Measurements from ENCODE around the gene DNMT3A. TPM values are rescaled to one million over a fixed set of nuclear protein-coding genes. Genes with fewer than 3 reads are reported as not detected.
A peak's percentile ranks its signal among the peaks of the same experiment; 100 is the strongest.

The DNMT3A gene
- polyA plus RNA-seq, 2 donors: 5.0 to 7.3 TPM

- Histone ChIP-seq H3K27me3 (ENCODE audit: control insufficient read depth in 1 of 2, insufficient read depth in 2 of 2, low read length in 2 of 2) (no peaks in the 10 kb centered on the region), H3K36me3 (ENCODE audit: control insufficient read depth in 2 of 2, insufficient read depth in 2 of 2, low read length in 1 of 2) (no peaks in the 10 kb centered on the region), H3K27ac (ENCODE audit: low read depth in 2 of 2, low read length in 1 of 2) (peak overlapping the region in 1 of 2 donors; percentile 33), H3K4me3 (ENCODE audit: low read depth in 1 of 2, low read length in 2 of 2) (no peak overlapping the region), H3K4me1 (ENCODE audit: control insufficient read depth in 2 of 2, insufficient read depth in 2 of 2, low read length in 1 of 2) (peaks cover 0 to 16% of the 10 kb centered on the region in 2 donors), H3K9me3 (ENCODE audit: control insufficient read depth in 2 of 2, insufficient read depth in 1 of 2, low read depth in 1 of 2, low read length in 1 of 2) (no peaks in the 10 kb centered on the region)
- 54 to 60% methylated on average over 20 of the region's 20 CpGs for whole genome bisulfite sequencing, 2 donors
Observed at GRCh38 chr2:25373269-25373981, 31.7 kb upstream of the DNMT3A start.

GRCh38 chr2:25372405-25373268, 30.9 kb upstream of the DNMT3A start:
- Histone ChIP-seq H3K9me3 (ENCODE audit: control insufficient read depth in 2 of 2, insufficient read depth in 1 of 2, low read depth in 1 of 2, low read length in 1 of 2) (no peaks in the 10 kb centered on the region), H3K27ac (ENCODE audit: low read depth in 2 of 2, low read length in 1 of 2) (peak overlapping the region; percentile 1 to 33), H3K4me1 (ENCODE audit: control insufficient read depth in 2 of 2, insufficient read depth in 2 of 2, low read length in 1 of 2) (peaks cover 0 to 16% of the 10 kb centered on the region in 2 donors), H3K4me3 (ENCODE audit: low read depth in 1 of 2, low read length in 2 of 2) (no peak overlapping the region), H3K36me3 (ENCODE audit: control insufficient read depth in 2 of 2, insufficient read depth in 2 of 2, low read length in 1 of 2) (no peaks in the 10 kb centered on the region), H3K27me3 (ENCODE audit: control insufficient read depth in 1 of 2, insufficient read depth in 2 of 2, low read length in 2 of 2) (no peaks in the 10 kb centered on the region)
- WGBS, 2 donors: 61 to 72% methylated on average over 25 of the region's 25 CpGs

GRCh38 chr2:25371253-25372241, 29.8 kb upstream of the DNMT3A start:
- Histone ChIP-seq H3K9me3 (ENCODE audit: control insufficient read depth in 2 of 2, insufficient read depth in 1 of 2, low read depth in 1 of 2, low read length in 1 of 2) (no peaks in the 10 kb centered on the region), H3K4me1 (ENCODE audit: control insufficient read depth in 2 of 2, insufficient read depth in 2 of 2, low read length in 1 of 2) (peaks cover 0 to 7% of the 10 kb centered on the region in 2 donors), H3K4me3 (ENCODE audit: low read depth in 1 of 2, low read length in 2 of 2) (no peak overlapping the region), H3K27ac (ENCODE audit: low read depth in 2 of 2, low read length in 1 of 2) (no peak overlapping the region), H3K36me3 (ENCODE audit: control insufficient read depth in 2 of 2, insufficient read depth in 2 of 2, low read length in 1 of 2) (no peaks in the 10 kb centered on the region), H3K27me3 (ENCODE audit: control insufficient read depth in 1 of 2, insufficient read depth in 2 of 2, low read length in 2 of 2) (no peaks in the 10 kb centered on the region)
- 87 to 92% methylated on average over 27 of the region's 27 CpGs for WGBS, 2 donors

- H3K27ac ChIP-seq (ENCODE audit: low read depth in 2 of 2, low read length in 1 of 2): no peak overlapping the region
- H3K9me3 ChIP-seq (ENCODE audit: control insufficient read depth in 2 of 2, insufficient read depth in 1 of 2, low read depth in 1 of 2, low read length in 1 of 2): no peaks in the 10 kb centered on the region
- 76 to 86% methylated on average over 5 of the region's 5 CpGs for WGBS, 2 donors
Observed at GRCh38 chr2:25369876-25370275, 28.2 kb upstream of the DNMT3A start.

GRCh38 chr2:25369439-25369838, 27.7 kb upstream of the DNMT3A start:
- no peaks in the 10 kb centered on the region for H3K36me3 ChIP-seq (ENCODE audit: control insufficient read depth in 2 of 2, insufficient read depth in 2 of 2, low read length in 1 of 2)
- H3K9me3 ChIP-seq (ENCODE audit: control insufficient read depth in 2 of 2, insufficient read depth in 1 of 2, low read depth in 1 of 2, low read length in 1 of 2): no peaks in the 10 kb centered on the region
- no peak overlapping the region for H3K27ac ChIP-seq (ENCODE audit: low read depth in 2 of 2, low read length in 1 of 2)
- H3K4me3 ChIP-seq (ENCODE audit: low read depth in 1 of 2, low read length in 2 of 2): no peak overlapping the region
- H3K4me1 ChIP-seq (ENCODE audit: control insufficient read depth in 2 of 2, insufficient read depth in 2 of 2, low read length in 1 of 2): peaks cover 3 to 9% of the 10 kb centered on the region in 2 donors
- H3K27me3 ChIP-seq (ENCODE audit: control insufficient read depth in 1 of 2, insufficient read depth in 2 of 2, low read length in 2 of 2): no peaks in the 10 kb centered on the region
- 71 to 76% methylated on average over 4 of the region's 4 CpGs for WGBS, 2 donors

More at GRCh38 chr2:25369876-25370275, 28.2 kb upstream of the DNMT3A start:
- Histone ChIP-seq H3K4me3 (ENCODE audit: low read depth in 1 of 2, low read length in 2 of 2) (no peak overlapping the region), H3K4me1 (ENCODE audit: control insufficient read depth in 2 of 2, insufficient read depth in 2 of 2, low read length in 1 of 2) (peaks cover 0 to 9% of the 10 kb centered on the region in 2 donors), H3K36me3 (ENCODE audit: control insufficient read depth in 2 of 2, insufficient read depth in 2 of 2, low read length in 1 of 2) (no peaks in the 10 kb centered on the region), H3K27me3 (ENCODE audit: control insufficient read depth in 1 of 2, insufficient read depth in 2 of 2, low read length in 2 of 2) (no peaks in the 10 kb centered on the region)

GRCh38 chr2:25368660-25369059, 26.9 kb upstream of the DNMT3A start:
- H3K4me1 ChIP-seq (ENCODE audit: control insufficient read depth in 2 of 2, insufficient read depth in 2 of 2, low read length in 1 of 2): peaks cover 3 to 9% of the 10 kb centered on the region in 2 donors
- WGBS, 2 donors: 69 to 74% methylated on average over 4 of the region's 4 CpGs
- no peak overlapping the region for H3K4me3 ChIP-seq (ENCODE audit: low read depth in 1 of 2, low read length in 2 of 2)
- no peaks in the 10 kb centered on the region for H3K9me3 ChIP-seq (ENCODE audit: control insufficient read depth in 2 of 2, insufficient read depth in 1 of 2, low read depth in 1 of 2, low read length in 1 of 2)
- H3K27me3 ChIP-seq (ENCODE audit: control insufficient read depth in 1 of 2, insufficient read depth in 2 of 2, low read length in 2 of 2): no peaks in the 10 kb centered on the region
- no peaks in the 10 kb centered on the region for H3K36me3 ChIP-seq (ENCODE audit: control insufficient read depth in 2 of 2, insufficient read depth in 2 of 2, low read length in 1 of 2)
- H3K27ac ChIP-seq (ENCODE audit: low read depth in 2 of 2, low read length in 1 of 2): no peak overlapping the region

- 74 to 80% methylated on average over 9 of the region's 9 CpGs for WGBS, 2 donors
- H3K27me3 ChIP-seq (ENCODE audit: control insufficient read depth in 1 of 2, insufficient read depth in 2 of 2, low read length in 2 of 2): no peaks in the 10 kb centered on the region
- H3K36me3 ChIP-seq (ENCODE audit: control insufficient read depth in 2 of 2, insufficient read depth in 2 of 2, low read length in 1 of 2): no peaks in the 10 kb centered on the region
- H3K4me1 ChIP-seq (ENCODE audit: control insufficient read depth in 2 of 2, insufficient read depth in 2 of 2, low read length in 1 of 2): peaks cover 3 to 5% of the 10 kb centered on the region in 2 donors
- no peak overlapping the region for H3K4me3 ChIP-seq (ENCODE audit: low read depth in 1 of 2, low read length in 2 of 2)
- H3K9me3 ChIP-seq (ENCODE audit: control insufficient read depth in 2 of 2, insufficient read depth in 1 of 2, low read depth in 1 of 2, low read length in 1 of 2): no peaks in the 10 kb centered on the region
- H3K27ac ChIP-seq (ENCODE audit: low read depth in 2 of 2, low read length in 1 of 2): no peak overlapping the region
Observed at GRCh38 chr2:25367296-25367695, 25.6 kb upstream of the DNMT3A start.

- no peaks in the 10 kb centered on the region for H3K27me3 ChIP-seq (ENCODE audit: control insufficient read depth in 1 of 2, insufficient read depth in 2 of 2, low read length in 2 of 2)
- H3K27ac ChIP-seq (ENCODE audit: low read depth in 2 of 2, low read length in 1 of 2): no peak overlapping the region
- H3K4me1 ChIP-seq (ENCODE audit: control insufficient read depth in 2 of 2, insufficient read depth in 2 of 2, low read length in 1 of 2): peaks cover 3 to 5% of the 10 kb centered on the region in 2 donors
- no peaks in the 10 kb centered on the region for H3K9me3 ChIP-seq (ENCODE audit: control insufficient read depth in 2 of 2, insufficient read depth in 1 of 2, low read depth in 1 of 2, low read length in 1 of 2)
- H3K36me3 ChIP-seq (ENCODE audit: control insufficient read depth in 2 of 2, insufficient read depth in 2 of 2, low read length in 1 of 2): no peaks in the 10 kb centered on the region
- WGBS, 2 donors: 92 to 96% methylated on average over 4 of the region's 4 CpGs
- no peak overlapping the region for H3K4me3 ChIP-seq (ENCODE audit: low read depth in 1 of 2, low read length in 2 of 2)
Observed at GRCh38 chr2:25366629-25367028, 24.9 kb upstream of the DNMT3A start.

GRCh38 chr2:25365241-25365640, 23.5 kb upstream of the DNMT3A start:
- peaks cover 3 to 5% of the 10 kb centered on the region in 2 donors for H3K4me1 ChIP-seq (ENCODE audit: control insufficient read depth in 2 of 2, insufficient read depth in 2 of 2, low read length in 1 of 2)
- 31 to 42% methylated on average over 5 of the region's 5 CpGs for WGBS, 2 donors

More at GRCh38 chr2:25365241-25365640, 23.5 kb upstream of the DNMT3A start:
- no peak overlapping the region for H3K4me3 ChIP-seq (ENCODE audit: low read depth in 1 of 2, low read length in 2 of 2)
- no peaks in the 10 kb centered on the region for H3K36me3 ChIP-seq (ENCODE audit: control insufficient read depth in 2 of 2, insufficient read depth in 2 of 2, low read length in 1 of 2)
- no peaks in the 10 kb centered on the region for H3K27me3 ChIP-seq (ENCODE audit: control insufficient read depth in 1 of 2, insufficient read depth in 2 of 2, low read length in 2 of 2)
- no peaks in the 10 kb centered on the region for H3K9me3 ChIP-seq (ENCODE audit: control insufficient read depth in 2 of 2, insufficient read depth in 1 of 2, low read depth in 1 of 2, low read length in 1 of 2)
- H3K27ac ChIP-seq (ENCODE audit: low read depth in 2 of 2, low read length in 1 of 2): peak overlapping the region in 1 of 2 donors; percentile 35
